Breast epithelium (tissue), 4 donors: Measurements from ENCODE around the gene KCTD18. TPM values are rescaled to one million over a fixed set of nuclear protein-coding genes. Genes with fewer than 3 reads are reported as not detected.

ENCODE experiments used
- DNase-seq, 2 donors: peaks; one replicate each; pipeline ENCODE4 v3.0.0-alpha.2; 2019; ENCODE audit warnings: low spot score in 2 of 2
- H3K27ac ChIP-seq, 2 donors: fragments of 200-600 bp; sonication (generic) in 1 of 2; one replicate each; pipeline ENCODE4 v1.5.1; 2016 to 2019; ENCODE audit warnings: mild to moderate bottlenecking in 1 of 2
- H3K27me3 ChIP-seq, 2 donors: fragments of 200-600 bp; sonication (generic) in 1 of 2; one replicate each; pipeline versions ENCODE4 v1.5.1 to v1.6.0; 2017 to 2019; ENCODE audit warnings: control low read depth in 1 of 2, mild to moderate bottlenecking in 1 of 2
- H3K36me3 ChIP-seq: fragments of 200-600 bp; one replicate; pipeline ENCODE4 v1.5.1; 2019
- H3K4me1 ChIP-seq, 2 donors: fragments of 200-600 bp; sonication (generic); one replicate each; pipeline ENCODE4 v1.5.1; 2016 to 2019; ENCODE audit warnings: control low read depth in 1 of 2
- H3K4me3 ChIP-seq, 3 donors: fragments of 200-600 bp; sonication (generic); 1 replicate in 2 of 3; 2 replicates in 1 of 3; pipeline ENCODE4 v1.5.1; 2016 to 2019; ENCODE audit warnings: mild to moderate bottlenecking in 3 of 3, moderate library complexity in 2 of 3
- H3K9me3 ChIP-seq, 2 donors: fragments of 200-600 bp; sonication (generic) in 1 of 2; one replicate each; pipeline ENCODE4 v1.5.1; 2016 to 2019; ENCODE audit warnings: control low read depth in 1 of 2
- CTCF ChIP-seq, 3 donors: fragments of 450-650 bp; IDR thresholded peaks; one replicate each; pipeline ENCODE4 v1.5.1; 2016 to 2017; ENCODE audit warnings: antibody characterized with exemption in 3 of 3, mild to moderate bottlenecking in 3 of 3, moderate library complexity in 3 of 3
- POLR2A ChIP-seq: fragments of 450-650 bp; IDR thresholded peaks from one replicate; pipeline ENCODE4 v1.6.1; 2016; ENCODE audit warnings: antibody characterized with exemption, mild to moderate bottlenecking, moderate library complexity
- POLR2AphosphoS5 ChIP-seq, 3 donors: sonication (generic); formaldehyde crosslinking; IDR thresholded peaks; one replicate each; pipeline ENCODE4 v1.6.1; 2017; ENCODE audit warnings: antibody characterized with exemption in 3 of 3
- intact Hi-C: fragments of 100-400 bp; cut with DNase I; formaldehyde crosslinking; loops from one replicate; pipeline ENCODE4 v1.15.1; 2023; ENCODE audit warnings: low total_unique reads
- total RNA-seq, 3 donors: library from RNA; depleted of rRNA; stranded (reverse); fragments of >200 nt; gene quantifications; one replicate each; pipeline ENCODE4 v1.1.0, GENCODE V29; 2016

KCTD18 gene
- total RNA-seq, 3 donors from 2014 or later = 15.7 to 28.2 (median 23.3) TPM

GRCh38 chr2:200502196-200502595, 7.7 kb downstream of the KCTD18 start:
- intact Hi-C loops = no loop called here
- Histone ChIP-seq H3K36me3 (no peaks in the 10 kb centered on the region), H3K27ac (no peak overlapping the region), H3K9me3 (no peaks in the 10 kb centered on the region), H3K27me3 (no peaks in the 10 kb centered on the region), H3K4me1 (no peaks in the 10 kb centered on the region), H3K4me3 (no peak overlapping the region)
- TF ChIP-seq POLR2AphosphoS5 (IDR thresholded peaks at IDR 0.05) = no peak
- TF ChIP-seq CTCF (IDR thresholded peaks at IDR 0.05) = no peak
- no peak for TF ChIP-seq POLR2A
- DNase-seq = no peak

- no peak for DNase-seq
Observed at GRCh38 chr2:200498402-200499162, 11.3 kb downstream of the KCTD18 start.

GRCh38 chr2:200496696-200497095, 13.2 kb downstream of the KCTD18 start:
- H3K36me3 ChIP-seq = peaks cover 4% of the 10 kb centered on the region
- no peaks in the 10 kb centered on the region for H3K27me3 ChIP-seq
- TF ChIP-seq POLR2A (no peak), CTCF (IDR thresholded peaks at IDR 0.05) (no peak), POLR2AphosphoS5 (IDR thresholded peaks at IDR 0.05) (no peak)
- H3K27ac ChIP-seq = no peak overlapping the region
- intact Hi-C loops = no loop called here
- no peaks in the 10 kb centered on the region for H3K4me1 ChIP-seq
- H3K9me3 ChIP-seq = no peaks in the 10 kb centered on the region
- no peak for DNase-seq
- H3K4me3 ChIP-seq = no peak overlapping the region

More at GRCh38 chr2:200498402-200499162, 11.3 kb downstream of the KCTD18 start:
- no peak for TF ChIP-seq POLR2A
- no peak for TF ChIP-seq CTCF (IDR thresholded peaks at IDR 0.05)
- TF ChIP-seq POLR2AphosphoS5 (IDR thresholded peaks at IDR 0.05) = no peak
- Histone ChIP-seq H3K27me3 (no peaks in the 10 kb centered on the region), H3K36me3 (no peaks in the 10 kb centered on the region), H3K27ac (no peak overlapping the region), H3K4me1 (no peaks in the 10 kb centered on the region), H3K4me3 (no peak overlapping the region), H3K9me3 (no peaks in the 10 kb centered on the region)
- intact Hi-C loops = no loop called here

- TF ChIP-seq POLR2A (no peak), CTCF (IDR thresholded peaks at IDR 0.05) (no peak), POLR2AphosphoS5 (IDR thresholded peaks at IDR 0.05) (no peak)
- no peak overlapping the region for H3K27ac ChIP-seq
- no peaks in the 10 kb centered on the region for H3K27me3 ChIP-seq
- peaks cover 9% of the 10 kb centered on the region for H3K36me3 ChIP-seq
- no peaks in the 10 kb centered on the region for H3K4me1 ChIP-seq
- intact Hi-C loops = no loop called here
- DNase-seq = no peak
- no peaks in the 10 kb centered on the region for H3K9me3 ChIP-seq
- H3K4me3 ChIP-seq = no peak overlapping the region
Observed at GRCh38 chr2:200494048-200494447, 15.8 kb downstream of the KCTD18 start.

GRCh38 chr2:200492656-200493055, 17.2 kb downstream of the KCTD18 start:
- H3K4me1 ChIP-seq = no peaks in the 10 kb centered on the region
- no peaks in the 10 kb centered on the region for H3K9me3 ChIP-seq
- TF ChIP-seq CTCF (IDR thresholded peaks at IDR 0.05) (no peak), POLR2A (no peak), POLR2AphosphoS5 (IDR thresholded peaks at IDR 0.05) (no peak)
- H3K36me3 ChIP-seq = peaks cover 9% of the 10 kb centered on the region
- intact Hi-C loops = no loop called here
- no peak for DNase-seq
- no peaks in the 10 kb centered on the region for H3K27me3 ChIP-seq
- no peak overlapping the region for H3K27ac ChIP-seq
- H3K4me3 ChIP-seq = no peak overlapping the region
